ENCODE measurements around the gene CGB1.
"Not testable (repeated sequence)": the region's sequence is repeated elsewhere in the genome, so short reads cannot be mapped to it uniquely, and the experiment has no call there.

Gene CGB1

GRCh38 chr19:49069026-49069425 lies 32.3 kb upstream of the CGB1 start:
- Histone ChIP-seq H3K27me3 (ENCODE audit: control insufficient read depth, insufficient read depth, low read length) (peaks cover 72% of the 10 kb centered on the region), H3K4me1 (ENCODE audit: control insufficient read depth, insufficient read depth, low read length) (peaks cover 6% of the 10 kb centered on the region), H3K9ac (ENCODE audit: low read length) (no peak overlapping the region), H3K36me3 (ENCODE audit: control insufficient read depth, insufficient read depth, low read length) (no peaks in the 10 kb centered on the region), H3K9me3 (ENCODE audit: control insufficient read depth, low read length) (no peaks in the 10 kb centered on the region), H3K4me3 (ENCODE audit: low read length) (no peak overlapping the region)

GRCh38 chr19:49067554-49067953 lies 30.9 kb upstream of the CGB1 start:
- H3K9me3 ChIP-seq (ENCODE audit: control insufficient read depth, low read length): no peaks in the 10 kb centered on the region
- no peak overlapping the region for H3K4me3 ChIP-seq (ENCODE audit: low read length)
- no peaks in the 10 kb centered on the region for H3K36me3 ChIP-seq (ENCODE audit: control insufficient read depth, insufficient read depth, low read length)
- H3K4me1 ChIP-seq (ENCODE audit: control insufficient read depth, insufficient read depth, low read length): peaks cover 6% of the 10 kb centered on the region
- H3K27me3 ChIP-seq (ENCODE audit: control insufficient read depth, insufficient read depth, low read length): peaks cover 62% of the 10 kb centered on the region
- no peak overlapping the region for H3K9ac ChIP-seq (ENCODE audit: low read length)

GRCh38 chr19:49065905-49066512 lies 29.3 kb upstream of the CGB1 start:
- no peaks in the 10 kb centered on the region for H3K36me3 ChIP-seq (ENCODE audit: control insufficient read depth, insufficient read depth, low read length)
- no peaks in the 10 kb centered on the region for H3K9me3 ChIP-seq (ENCODE audit: control insufficient read depth, low read length)
- H3K9ac ChIP-seq (ENCODE audit: low read length): no peak overlapping the region
- H3K27me3 ChIP-seq (ENCODE audit: control insufficient read depth, insufficient read depth, low read length): peaks cover 62% of the 10 kb centered on the region
- peaks cover 6% of the 10 kb centered on the region for H3K4me1 ChIP-seq (ENCODE audit: control insufficient read depth, insufficient read depth, low read length)
- no peak overlapping the region for H3K4me3 ChIP-seq (ENCODE audit: low read length)

GRCh38 chr19:49064768-49065611 lies 28.3 kb upstream of the CGB1 start, which contains the start of gene NTF4:
Gene NTF4, minus strand, starts transcription at chr19:49064818. Its CDS starts 2,821 bp downstream, at chr19:49061997.
- H3K4me3 ChIP-seq (ENCODE audit: low read length): no peak within 1 kb of the TSS
- no peaks in the 10 kb centered on the region for H3K9me3 ChIP-seq (ENCODE audit: control insufficient read depth, low read length)
- H3K27me3 ChIP-seq (ENCODE audit: control insufficient read depth, insufficient read depth, low read length): peaks cover 55% of the 10 kb centered on the region
- H3K4me1 ChIP-seq (ENCODE audit: control insufficient read depth, insufficient read depth, low read length): peaks cover 6% of the 10 kb centered on the region
- H3K36me3 ChIP-seq (ENCODE audit: control insufficient read depth, insufficient read depth, low read length): no peaks in the 10 kb centered on the region
- no peak within 1 kb of the TSS for H3K9ac ChIP-seq (ENCODE audit: low read length)

- no peaks in the 10 kb centered on the region for H3K36me3 ChIP-seq (ENCODE audit: control insufficient read depth, insufficient read depth, low read length)
- H3K4me3 ChIP-seq (ENCODE audit: low read length): no peak overlapping the region
- no peaks in the 10 kb centered on the region for H3K9me3 ChIP-seq (ENCODE audit: control insufficient read depth, low read length)
- peaks cover 54% of the 10 kb centered on the region for H3K27me3 ChIP-seq (ENCODE audit: control insufficient read depth, insufficient read depth, low read length)
- H3K4me1 ChIP-seq (ENCODE audit: control insufficient read depth, insufficient read depth, low read length): peaks cover 6% of the 10 kb centered on the region
- H3K9ac ChIP-seq (ENCODE audit: low read length): no peak overlapping the region
Measured at GRCh38 chr19:49064029-49064629, 27.4 kb upstream of the CGB1 start.

GRCh38 chr19:49061445-49061844 lies 24.8 kb upstream of the CGB1 start:
- H3K4me1 ChIP-seq (ENCODE audit: control insufficient read depth, insufficient read depth, low read length): peaks cover 21% of the 10 kb centered on the region
- no peak overlapping the region for H3K4me3 ChIP-seq (ENCODE audit: low read length)
- no peaks in the 10 kb centered on the region for H3K36me3 ChIP-seq (ENCODE audit: control insufficient read depth, insufficient read depth, low read length)
- H3K9me3 ChIP-seq (ENCODE audit: control insufficient read depth, low read length): no peaks in the 10 kb centered on the region
- no peak overlapping the region for H3K9ac ChIP-seq (ENCODE audit: low read length)
- H3K27me3 ChIP-seq (ENCODE audit: control insufficient read depth, insufficient read depth, low read length): peaks cover 61% of the 10 kb centered on the region

GRCh38 chr19:49061000-49061399 lies 24.3 kb upstream of the CGB1 start:
- H3K4me1 ChIP-seq (ENCODE audit: control insufficient read depth, insufficient read depth, low read length): peaks cover 25% of the 10 kb centered on the region
- no peak overlapping the region for H3K9ac ChIP-seq (ENCODE audit: low read length)
- no peak overlapping the region for H3K4me3 ChIP-seq (ENCODE audit: low read length)
- H3K36me3 ChIP-seq (ENCODE audit: control insufficient read depth, insufficient read depth, low read length): no peaks in the 10 kb centered on the region
- H3K9me3 ChIP-seq (ENCODE audit: control insufficient read depth, low read length): no peaks in the 10 kb centered on the region
- H3K27me3 ChIP-seq (ENCODE audit: control insufficient read depth, insufficient read depth, low read length): peaks cover 61% of the 10 kb centered on the region

GRCh38 chr19:49059053-49059452 lies 22.4 kb upstream of the CGB1 start:
- peaks cover 52% of the 10 kb centered on the region for H3K27me3 ChIP-seq (ENCODE audit: control insufficient read depth, insufficient read depth, low read length)

GRCh38 chr19:49058562-49058961 lies 21.9 kb upstream of the CGB1 start:
- Histone ChIP-seq H3K9ac (ENCODE audit: low read length) (no peak overlapping the region), H3K4me3 (ENCODE audit: low read length) (no peak overlapping the region), H3K27me3 (ENCODE audit: control insufficient read depth, insufficient read depth, low read length) (peaks cover 48% of the 10 kb centered on the region), H3K9me3 (ENCODE audit: control insufficient read depth, low read length) (no peaks in the 10 kb centered on the region), H3K36me3 (ENCODE audit: control insufficient read depth, insufficient read depth, low read length) (no peaks in the 10 kb centered on the region), H3K4me1 (ENCODE audit: control insufficient read depth, insufficient read depth, low read length) (peaks cover 24% of the 10 kb centered on the region)

More at GRCh38 chr19:49059053-49059452, 22.4 kb upstream of the CGB1 start:
- no peak overlapping the region for H3K9ac ChIP-seq (ENCODE audit: low read length)
- H3K4me3 ChIP-seq (ENCODE audit: low read length): no peak overlapping the region
- no peaks in the 10 kb centered on the region for H3K9me3 ChIP-seq (ENCODE audit: control insufficient read depth, low read length)
- H3K36me3 ChIP-seq (ENCODE audit: control insufficient read depth, insufficient read depth, low read length): no peaks in the 10 kb centered on the region
- H3K4me1 ChIP-seq (ENCODE audit: control insufficient read depth, insufficient read depth, low read length): peaks cover 24% of the 10 kb centered on the region

GRCh38 chr19:49057636-49058234 lies 21.0 kb upstream of the CGB1 start, which contains the start of gene CGB7:
Gene CGB7, minus strand, starts transcription at chr19:49057749. Its CDS starts 2,374 bp downstream, at chr19:49055375.
- no peaks in the 10 kb centered on the region for H3K36me3 ChIP-seq (ENCODE audit: control insufficient read depth, insufficient read depth, low read length)
- peak within 1 kb of the TSS; percentile 25 for H3K9ac ChIP-seq (ENCODE audit: low read length)
- H3K4me1 ChIP-seq (ENCODE audit: control insufficient read depth, insufficient read depth, low read length): peaks cover 24% of the 10 kb centered on the region
- no peaks in the 10 kb centered on the region for H3K9me3 ChIP-seq (ENCODE audit: control insufficient read depth, low read length)
- no peak within 1 kb of the TSS for H3K4me3 ChIP-seq (ENCODE audit: low read length)
- peaks cover 48% of the 10 kb centered on the region for H3K27me3 ChIP-seq (ENCODE audit: control insufficient read depth, insufficient read depth, low read length)

- not testable (repeated sequence) for H3K4me3 ChIP-seq (ENCODE audit: low read length); H3K9ac ChIP-seq (ENCODE audit: low read length); H3K36me3 ChIP-seq (ENCODE audit: control insufficient read depth, insufficient read depth, low read length); H3K9me3 ChIP-seq (ENCODE audit: control insufficient read depth, low read length)
- Histone ChIP-seq H3K4me1 (ENCODE audit: control insufficient read depth, insufficient read depth, low read length) (peaks cover 24% of the 10 kb centered on the region), H3K27me3 (ENCODE audit: control insufficient read depth, insufficient read depth, low read length) (peaks cover 45% of the 10 kb centered on the region)
Measured at GRCh38 chr19:49056902-49057596, 20.4 kb upstream of the CGB1 start.
